ENCODE data around the gene MCRS1.

DNA sequence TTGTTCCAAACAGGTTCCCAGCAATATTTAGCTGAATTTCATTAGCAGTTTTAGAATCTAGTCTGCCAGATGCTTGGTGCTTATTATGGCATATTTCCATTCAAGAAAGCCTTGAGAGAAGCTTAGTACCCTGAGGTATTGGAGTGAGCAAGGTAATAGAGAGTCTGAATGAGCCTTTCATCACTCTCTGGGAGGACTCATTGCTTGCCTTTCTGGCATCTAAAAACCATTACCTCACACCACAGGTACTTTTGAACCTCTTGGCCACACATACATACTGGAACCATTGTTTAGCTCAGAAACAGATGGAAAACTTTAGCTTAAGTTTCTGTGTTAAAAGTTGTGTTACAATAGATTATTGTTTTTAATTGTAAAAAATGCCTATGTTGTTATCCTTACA is 56.5 kb downstream of the MCRS1 start:
- TF ChIP-seq, protein P1, sequence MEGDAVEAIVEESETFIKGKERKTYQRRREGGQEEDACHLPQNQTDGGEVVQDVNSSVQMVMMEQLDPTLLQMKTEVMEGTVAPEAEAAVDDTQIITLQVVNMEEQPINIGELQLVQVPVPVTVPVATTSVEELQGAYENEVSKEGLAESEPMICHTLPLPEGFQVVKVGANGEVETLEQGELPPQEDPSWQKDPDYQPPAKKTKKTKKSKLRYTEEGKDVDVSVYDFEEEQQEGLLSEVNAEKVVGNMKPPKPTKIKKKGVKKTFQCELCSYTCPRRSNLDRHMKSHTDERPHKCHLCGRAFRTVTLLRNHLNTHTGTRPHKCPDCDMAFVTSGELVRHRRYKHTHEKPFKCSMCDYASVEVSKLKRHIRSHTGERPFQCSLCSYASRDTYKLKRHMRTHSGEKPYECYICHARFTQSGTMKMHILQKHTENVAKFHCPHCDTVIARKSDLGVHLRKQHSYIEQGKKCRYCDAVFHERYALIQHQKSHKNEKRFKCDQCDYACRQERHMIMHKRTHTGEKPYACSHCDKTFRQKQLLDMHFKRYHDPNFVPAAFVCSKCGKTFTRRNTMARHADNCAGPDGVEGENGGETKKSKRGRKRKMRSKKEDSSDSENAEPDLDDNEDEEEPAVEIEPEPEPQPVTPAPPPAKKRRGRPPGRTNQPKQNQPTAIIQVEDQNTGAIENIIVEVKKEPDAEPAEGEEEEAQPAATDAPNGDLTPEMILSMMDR (IDR thresholded peaks at IDR 0.05) = no peak
- TF ChIP-seq POLR2A (IDR thresholded peaks at IDR 0.05) = no peak
